HCT116 (cell line): ENCODE measurements around the gene HOXB8. TPM values are rescaled to one million over a fixed set of nuclear protein-coding genes. Genes with fewer than 3 reads are reported as not detected.

Experiments used
- ATAC-seq: fragments of 200-7000 bp; cut with Tn5 transposase; 2 replicates; pipeline ENCODE4 v1.9.1; 2020; ENCODE audit warnings: mild to moderate bottlenecking, moderate library complexity
- BruUV-seq: library from RNA; stranded (reverse); fragments of 400-500 nt; replicated peaks from 2 replicates; lab custom pipeline; 2021; lab: Mats Ljungman, UMichigan
- CTCF ChIA-PET: fragments of 300-600 bp; sonication (Branson Sonifier 250); formaldehyde crosslinking; loops from one replicate; lab custom pipeline; 2021; ENCODE audit warnings: antibody characterized with exemption; lab: Charles Lee
- POLR2A ChIA-PET: fragments of 300-600, 350-600 bp; sonication (Branson Sonifier 250); formaldehyde crosslinking; loops from one replicate; lab custom pipeline; 2021; ENCODE audit warnings: antibody characterized with exemption; lab: Charles Lee
- RAD21 ChIA-PET, 2 experiments: fragments of 300-600 bp; sonication (Branson Sonifier 250); formaldehyde crosslinking; loops; one replicate each; lab custom pipeline; 2023; ENCODE audit warnings: low total read pairs in 2 of 2; ENCODE audit not compliant: uncharacterized antibody in 2 of 2, unreplicated experiment in 2 of 2, low non-redundant PET in 1 of 2; lab: Charles Lee
- DNase-seq: peaks from one replicate; pipeline ENCODE4 v3.0.0-alpha.2; 2010; ENCODE audit warnings: low read depth, low spot score
- H2AFZ ChIP-seq: fragments of 200-600 bp; shearing (Covaris generic), sonication (generic); 2 replicates; pipeline ENCODE4 v1.6.1; 2017; ENCODE audit warnings: low read depth, mixed run types, mixed read lengths, antibody characterized with exemption, low read length; ENCODE audit not compliant: poor library complexity, severe bottlenecking
- H3K27ac ChIP-seq: 2 replicates; pipeline ENCODE4 v1.5.1; 2012; ENCODE audit warnings: low read depth, low read length
- H3K27me3 ChIP-seq: fragments of 200-600 bp; sonication (generic); 2 replicates; pipeline ENCODE4 v1.6.1; 2016; ENCODE audit warnings: mixed run types, low read length, mixed read lengths; ENCODE audit not compliant: insufficient read depth
- H3K36me3 ChIP-seq, 2 experiments: fragments of 200-500 bp in 1 of 2; fragments of 200-600 bp in 1 of 2; sonication (Bioruptor generic) in 1 of 2; sonication (generic) in 1 of 2; 2 replicates each; pipeline versions ENCODE4 v1.5.1 to v1.6.1; 2014 to 2016; ENCODE audit warnings: low read length in 2 of 2, inconsistent platforms in 1 of 2, mixed read lengths in 1 of 2, mixed run types in 1 of 2; ENCODE audit not compliant: insufficient read depth in 2 of 2, control insufficient read depth in 1 of 2
- H3K4me1 ChIP-seq, 2 experiments: fragments of 200-600 bp in 1 of 2; sonication (generic) in 1 of 2; 2 replicates each; pipeline versions ENCODE4 v1.5.1 to v1.6.1; 2012 to 2017; ENCODE audit warnings: low read length in 2 of 2, inconsistent platforms in 1 of 2, mild to moderate bottlenecking in 1 of 2, mixed read lengths in 1 of 2, mixed run types in 1 of 2, moderate library complexity in 1 of 2; ENCODE audit not compliant: insufficient read depth in 2 of 2, control insufficient read depth in 1 of 2
- H3K4me2 ChIP-seq: fragments of 200-600 bp; sonication (generic); 2 replicates; pipeline ENCODE4 v1.6.1; 2017; ENCODE audit warnings: mixed run types, low read length, mixed read lengths
- H3K4me3 ChIP-seq, 2 experiments: fragments of 200-600 bp in 1 of 2; sonication (generic) in 1 of 2; replicated peaks in 1 of 2; 2 replicates each; pipeline ENCODE4 v1.5.1; 2011 to 2016; ENCODE audit warnings: low read length in 2 of 2, control low read depth in 1 of 2, low read depth in 1 of 2, mild to moderate bottlenecking in 1 of 2, mixed read lengths in 1 of 2, mixed run types in 1 of 2
- H3K79me2 ChIP-seq: fragments of 200-600 bp; sonication (generic); 2 replicates; pipeline ENCODE4 v1.6.1; 2017; ENCODE audit warnings: mild to moderate bottlenecking, mixed run types, low read length, moderate library complexity, mixed read lengths; ENCODE audit not compliant: insufficient read depth
- H3K9ac ChIP-seq: fragments of 200-600 bp; sonication (generic); 2 replicates; pipeline ENCODE4 v1.6.1; 2016; ENCODE audit warnings: low read length, mixed read lengths
- H3K9me2 ChIP-seq: fragments of 200-600 bp; sonication (generic), shearing (Covaris generic); 2 replicates; pipeline ENCODE4 v1.6.1; 2017; ENCODE audit warnings: mixed run types, mild to moderate bottlenecking, moderate library complexity; ENCODE audit not compliant: insufficient read depth
- H3K9me3 ChIP-seq, 2 experiments: fragments of 200-500 bp in 1 of 2; fragments of 200-600 bp in 1 of 2; sonication (Bioruptor generic) in 1 of 2; sonication (generic) in 1 of 2; 2 replicates each; pipeline ENCODE4 v1.6.1; 2014 to 2017; ENCODE audit warnings: low read length in 2 of 2, mixed read lengths in 2 of 2, inconsistent platforms in 1 of 2, low read depth in 1 of 2, mild to moderate bottlenecking in 1 of 2, mixed run types in 1 of 2, moderate library complexity in 1 of 2; ENCODE audit not compliant: control insufficient read depth in 1 of 2, insufficient read depth in 1 of 2
- H4K20me1 ChIP-seq: fragments of 200-600 bp; sonication (generic), shearing (Covaris generic); 2 replicates; pipeline ENCODE4 v1.6.1; 2017; ENCODE audit warnings: mixed run types, mild to moderate bottlenecking, moderate library complexity; ENCODE audit not compliant: insufficient read depth
- CBX3 ChIP-seq: IDR thresholded peaks from 2 replicates; pipeline ENCODE4 v1.6.1; 2012; ENCODE audit warnings: low read depth
- EGR1 ChIP-seq: IDR thresholded peaks from 2 replicates; pipeline ENCODE4 v1.6.1; 2012; ENCODE audit warnings: low read depth
- EZH2 ChIP-seq: fragments of 200-600 bp; sonication (generic); IDR thresholded peaks from 2 replicates; pipeline ENCODE4 v1.6.1; 2017; ENCODE audit warnings: antibody characterized with exemption, mixed run types
- FOSL1 ChIP-seq: IDR thresholded peaks from 2 replicates; pipeline ENCODE4 v1.6.1; 2012; ENCODE audit warnings: low read depth
- JUND ChIP-seq: IDR thresholded peaks from 2 replicates; pipeline ENCODE4 v1.6.1; 2012
- POLR2A ChIP-seq: IDR thresholded peaks from 2 replicates; pipeline ENCODE4 v1.7.0; 2011; ENCODE audit warnings: borderline replicate concordance; ENCODE audit not compliant: insufficient read depth, insufficient read length; ENCODE audit errors: extremely low read depth
- POLR2AphosphoS5 ChIP-seq: IDR thresholded peaks from 2 replicates; pipeline ENCODE4 v1.6.1; 2011; ENCODE audit warnings: mild to moderate bottlenecking, low read depth, low read length, moderate library complexity
- RAD21 ChIP-seq: IDR thresholded peaks from 2 replicates; pipeline ENCODE4 v1.6.1; 2012; ENCODE audit warnings: low read depth, mild to moderate bottlenecking
- SP1 ChIP-seq: IDR thresholded peaks from 2 replicates; pipeline ENCODE4 v1.6.1; 2012; ENCODE audit warnings: low read depth
- SRF ChIP-seq: IDR thresholded peaks from 2 replicates; pipeline ENCODE4 v1.6.1; 2012; ENCODE audit warnings: low read depth
- YY1 ChIP-seq: IDR thresholded peaks from 2 replicates; pipeline ENCODE4 v1.6.1; 2011; ENCODE audit warnings: low read length, low read depth, moderate library complexity, mild to moderate bottlenecking; ENCODE audit not compliant: insufficient replicate concordance; ENCODE audit errors: extremely low read depth
- ZFX ChIP-seq: fragments of 450-650 bp; IDR thresholded peaks from 2 replicates; pipeline ENCODE4 v1.6.1; 2017
- ZNF274 ChIP-seq: fragments of 200-500 bp; sonication (Bioruptor generic); IDR thresholded peaks from 2 replicates; pipeline ENCODE4 v1.6.1; 2014; ENCODE audit warnings: mild to moderate bottlenecking, low read depth, low read length, inconsistent platforms
- intact Hi-C: fragments of 100-400 bp; cut with micrococcal nuclease; formaldehyde crosslinking; loops from 2 replicates; pipeline ENCODE4 v1.10.0; 2022
- total RNA-seq: library from RNA; stranded (reverse); gene quantifications from one replicate; pipeline ENCODE4 v1.2.1, GENCODE V29; 2021; ENCODE audit not compliant: unreplicated experiment
- TF ChIP-seq, protein P1 (sequence below): IDR thresholded peaks from 2 replicates; pipeline ENCODE4 v1.6.1; 2011; ENCODE audit warnings: mild to moderate bottlenecking, low read length, moderate library complexity; ENCODE audit not compliant: insufficient replicate concordance; ENCODE audit errors: extremely low read depth
- TF ChIP-seq, protein P2 (sequence below): IDR thresholded peaks from 2 replicates; pipeline ENCODE4 v1.6.1; 2012
- TF ChIP-seq, protein P3 (sequence below): IDR thresholded peaks from 2 replicates; pipeline ENCODE4 v1.6.1; 2012; ENCODE audit warnings: low read depth

The HOXB8 gene
- total RNA-seq, 1 experiment from 2014 or later = 44.7 TPM

DNA sequence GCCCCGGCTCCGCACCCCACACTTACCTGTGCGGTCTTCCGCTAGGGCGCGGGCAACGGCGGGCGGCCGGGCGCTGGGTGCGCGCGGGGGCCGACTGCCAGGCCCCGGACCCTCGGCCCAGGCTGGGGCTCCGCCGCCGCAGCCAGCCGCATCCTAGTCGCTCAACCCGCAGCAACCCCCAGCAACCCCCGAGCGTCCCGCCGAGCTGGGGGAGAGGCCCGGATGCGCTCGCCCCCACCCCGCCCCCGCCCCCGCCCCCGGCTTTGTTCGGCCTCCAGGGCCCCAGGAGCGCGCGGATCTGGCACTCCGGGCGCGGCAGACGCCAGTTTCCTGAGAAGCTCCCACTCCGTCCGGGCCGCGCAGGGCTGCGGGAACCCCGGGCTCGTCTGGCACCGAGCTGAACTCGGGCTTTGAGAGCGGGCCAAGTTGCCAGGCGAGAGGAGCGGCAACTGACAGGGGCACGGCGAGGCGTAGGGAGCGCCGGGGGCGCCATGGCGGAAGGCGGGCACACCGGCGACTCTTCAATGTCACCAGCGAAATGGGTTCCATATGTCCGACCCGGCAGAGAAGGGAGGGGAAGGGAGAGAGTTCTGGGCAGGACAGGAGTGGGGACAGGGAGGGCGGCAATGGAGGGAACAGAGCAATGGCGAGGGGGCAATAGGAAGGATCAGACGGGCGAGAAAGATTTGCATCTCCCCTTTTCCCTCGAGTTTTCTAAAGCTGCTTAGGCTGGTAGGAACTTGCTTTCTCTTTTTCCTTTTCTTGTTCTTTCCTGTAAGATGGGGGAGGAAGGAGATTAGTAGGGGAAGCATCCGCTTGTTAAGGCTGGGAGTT is 50.7 kb downstream of the HOXB8 start:
- DNase-seq (no peak), ATAC-seq (no peak)
- no peaks in the 10 kb centered on the region for H3K4me1 ChIP-seq
- no peak overlapping the region for H3K4me3 ChIP-seq
- no peak overlapping the region for H3K9ac ChIP-seq
- TF ChIP-seq RAD21 (no peak), SRF (no peak), FOSL1 (no peak), ZFX (no peak), POLR2A (no peak), ZNF274 (no peak), POLR2AphosphoS5 (no peak), SP1 (no peak), EZH2 (no peak), JUND (no peak), YY1 (no peak), CBX3 (no peak), EGR1 (no peak)
- TF ChIP-seq, protein P1, sequence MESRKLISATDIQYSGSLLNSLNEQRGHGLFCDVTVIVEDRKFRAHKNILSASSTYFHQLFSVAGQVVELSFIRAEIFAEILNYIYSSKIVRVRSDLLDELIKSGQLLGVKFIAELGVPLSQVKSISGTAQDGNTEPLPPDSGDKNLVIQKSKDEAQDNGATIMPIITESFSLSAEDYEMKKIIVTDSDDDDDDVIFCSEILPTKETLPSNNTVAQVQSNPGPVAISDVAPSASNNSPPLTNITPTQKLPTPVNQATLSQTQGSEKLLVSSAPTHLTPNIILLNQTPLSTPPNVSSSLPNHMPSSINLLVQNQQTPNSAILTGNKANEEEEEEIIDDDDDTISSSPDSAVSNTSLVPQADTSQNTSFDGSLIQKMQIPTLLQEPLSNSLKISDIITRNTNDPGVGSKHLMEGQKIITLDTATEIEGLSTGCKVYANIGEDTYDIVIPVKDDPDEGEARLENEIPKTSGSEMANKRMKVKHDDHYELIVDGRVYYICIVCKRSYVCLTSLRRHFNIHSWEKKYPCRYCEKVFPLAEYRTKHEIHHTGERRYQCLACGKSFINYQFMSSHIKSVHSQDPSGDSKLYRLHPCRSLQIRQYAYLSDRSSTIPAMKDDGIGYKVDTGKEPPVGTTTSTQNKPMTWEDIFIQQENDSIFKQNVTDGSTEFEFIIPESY = no peak
- TF ChIP-seq, protein P2, sequence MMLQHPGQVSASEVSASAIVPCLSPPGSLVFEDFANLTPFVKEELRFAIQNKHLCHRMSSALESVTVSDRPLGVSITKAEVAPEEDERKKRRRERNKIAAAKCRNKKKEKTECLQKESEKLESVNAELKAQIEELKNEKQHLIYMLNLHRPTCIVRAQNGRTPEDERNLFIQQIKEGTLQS = no peak
- TF ChIP-seq, protein P3, sequence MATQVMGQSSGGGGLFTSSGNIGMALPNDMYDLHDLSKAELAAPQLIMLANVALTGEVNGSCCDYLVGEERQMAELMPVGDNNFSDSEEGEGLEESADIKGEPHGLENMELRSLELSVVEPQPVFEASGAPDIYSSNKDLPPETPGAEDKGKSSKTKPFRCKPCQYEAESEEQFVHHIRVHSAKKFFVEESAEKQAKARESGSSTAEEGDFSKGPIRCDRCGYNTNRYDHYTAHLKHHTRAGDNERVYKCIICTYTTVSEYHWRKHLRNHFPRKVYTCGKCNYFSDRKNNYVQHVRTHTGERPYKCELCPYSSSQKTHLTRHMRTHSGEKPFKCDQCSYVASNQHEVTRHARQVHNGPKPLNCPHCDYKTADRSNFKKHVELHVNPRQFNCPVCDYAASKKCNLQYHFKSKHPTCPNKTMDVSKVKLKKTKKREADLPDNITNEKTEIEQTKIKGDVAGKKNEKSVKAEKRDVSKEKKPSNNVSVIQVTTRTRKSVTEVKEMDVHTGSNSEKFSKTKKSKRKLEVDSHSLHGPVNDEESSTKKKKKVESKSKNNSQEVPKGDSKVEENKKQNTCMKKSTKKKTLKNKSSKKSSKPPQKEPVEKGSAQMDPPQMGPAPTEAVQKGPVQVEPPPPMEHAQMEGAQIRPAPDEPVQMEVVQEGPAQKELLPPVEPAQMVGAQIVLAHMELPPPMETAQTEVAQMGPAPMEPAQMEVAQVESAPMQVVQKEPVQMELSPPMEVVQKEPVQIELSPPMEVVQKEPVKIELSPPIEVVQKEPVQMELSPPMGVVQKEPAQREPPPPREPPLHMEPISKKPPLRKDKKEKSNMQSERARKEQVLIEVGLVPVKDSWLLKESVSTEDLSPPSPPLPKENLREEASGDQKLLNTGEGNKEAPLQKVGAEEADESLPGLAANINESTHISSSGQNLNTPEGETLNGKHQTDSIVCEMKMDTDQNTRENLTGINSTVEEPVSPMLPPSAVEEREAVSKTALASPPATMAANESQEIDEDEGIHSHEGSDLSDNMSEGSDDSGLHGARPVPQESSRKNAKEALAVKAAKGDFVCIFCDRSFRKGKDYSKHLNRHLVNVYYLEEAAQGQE = no peak
- BruUV-seq = no TSS peak
- H3K9me3 ChIP-seq = no peaks in the 10 kb centered on the region
- H2AFZ ChIP-seq = no peak overlapping the region
- ChIA-PET RAD21 (no interaction called here), POLR2A (no interaction called here), CTCF (no interaction called here)
- no peaks in the 10 kb centered on the region for H3K9me2 ChIP-seq
- H3K79me2 ChIP-seq = peaks cover 29% of the 10 kb centered on the region; the same call in 1 of the 2 replicates
- H3K27me3 ChIP-seq = no peaks in the 10 kb centered on the region
- H3K27ac ChIP-seq = no peak overlapping the region
- H4K20me1 ChIP-seq = no peaks in the 10 kb centered on the region
- H3K4me2 ChIP-seq = no peak overlapping the region
- H3K36me3 ChIP-seq = no peaks in the 10 kb centered on the region
- intact Hi-C loops = no loop called here
